NCI-H1105 treated with DMSO at 0.1 percent for 48 hours (cell line): Measurements from ENCODE around the gene SPEG.
"Not testable (repeated sequence)": the region's sequence is repeated elsewhere in the genome, so short reads cannot be mapped to it uniquely, and the experiment has no call there.

Experiments
- DNase-seq: peaks from one replicate; lab custom pipeline; 2025; lab: John Stamatoyannopoulos, UW

SPEG gene

DNA sequence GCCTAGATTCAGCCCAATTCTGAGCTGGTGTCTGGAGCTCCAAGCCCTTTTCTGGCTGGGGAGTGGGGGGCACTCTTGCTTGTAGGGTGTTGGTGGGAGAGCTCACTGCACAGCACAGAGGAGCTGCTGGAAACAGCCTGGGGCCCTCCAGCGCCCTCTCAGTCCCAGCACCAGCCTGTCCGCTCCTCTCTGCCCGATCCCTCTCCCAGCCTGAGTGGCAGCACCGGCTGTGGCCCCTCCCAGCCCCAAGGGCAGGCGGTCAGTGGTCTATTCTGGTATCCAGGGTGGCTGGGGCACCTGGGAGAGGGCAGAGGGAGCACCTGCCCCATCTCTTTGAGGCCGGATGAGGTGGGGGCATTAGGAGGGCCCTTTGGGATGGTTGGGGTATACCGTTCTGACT, 29.7 kb upstream of the SPEG start:
- DNase-seq = no peak

DNA sequence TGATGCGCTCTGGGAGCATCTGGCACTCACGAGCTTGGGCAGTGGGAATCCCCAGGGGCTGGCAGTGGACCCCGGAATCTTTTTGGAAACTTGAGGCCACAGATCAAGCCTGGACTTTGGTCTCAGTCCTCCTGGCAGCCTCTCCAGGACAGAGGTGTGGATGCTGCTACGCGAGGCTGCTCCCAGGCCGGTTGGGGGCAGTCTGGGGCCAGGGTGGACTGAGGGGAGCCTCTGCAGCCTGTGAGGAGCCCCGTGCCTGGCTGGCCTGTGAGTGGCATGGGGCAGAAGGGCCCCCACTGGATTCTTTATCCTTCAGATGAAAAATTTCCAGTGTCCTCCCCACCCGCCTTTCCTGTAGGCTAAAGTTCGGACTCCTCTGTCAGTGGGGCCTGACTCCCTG, 29.2 kb upstream of the SPEG start:
- DNase-seq = no peak

DNA sequence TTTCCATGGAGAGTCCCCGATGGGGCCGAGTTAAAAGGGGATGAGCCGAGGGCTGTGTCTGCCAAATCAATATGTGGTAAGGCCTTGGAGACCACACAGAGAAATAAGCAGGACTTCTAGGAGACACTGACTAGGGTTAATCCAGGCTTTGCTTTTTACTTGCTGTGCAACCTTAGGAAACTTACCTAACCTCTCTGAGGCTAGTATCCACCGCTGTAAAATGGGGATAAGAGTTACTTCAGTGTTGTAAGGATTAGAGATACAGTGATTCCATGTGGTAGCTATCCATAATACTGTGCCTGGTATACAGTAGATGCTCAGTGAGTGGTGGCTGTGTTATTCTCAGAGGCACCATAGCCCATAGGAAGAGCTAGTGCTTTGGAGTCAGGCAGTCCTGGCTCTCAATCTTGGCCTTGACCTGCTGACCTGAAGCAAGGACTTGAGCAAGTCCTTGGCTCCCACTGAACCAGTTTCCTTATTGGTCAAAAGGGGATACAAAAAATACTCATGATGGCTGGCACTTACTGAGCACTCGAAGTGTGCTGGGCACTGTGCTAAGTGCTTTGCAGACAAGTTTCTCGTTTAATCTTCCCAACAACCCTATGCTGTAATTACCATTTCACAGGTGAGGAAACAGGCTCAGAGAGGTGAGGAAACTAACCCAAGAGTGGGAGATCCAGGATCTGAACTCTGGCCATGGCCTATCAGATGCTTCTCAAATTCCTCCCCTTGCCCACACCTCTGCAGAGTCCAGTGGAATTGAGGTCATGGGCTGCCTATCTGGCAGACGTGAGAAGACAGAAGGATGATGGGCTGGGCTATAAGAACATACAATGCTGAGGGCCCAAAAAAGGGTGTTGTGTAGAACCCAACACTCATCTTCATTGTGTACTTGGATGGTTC, 28.4 kb upstream of the SPEG start:
- DNase-seq = no peak

DNA sequence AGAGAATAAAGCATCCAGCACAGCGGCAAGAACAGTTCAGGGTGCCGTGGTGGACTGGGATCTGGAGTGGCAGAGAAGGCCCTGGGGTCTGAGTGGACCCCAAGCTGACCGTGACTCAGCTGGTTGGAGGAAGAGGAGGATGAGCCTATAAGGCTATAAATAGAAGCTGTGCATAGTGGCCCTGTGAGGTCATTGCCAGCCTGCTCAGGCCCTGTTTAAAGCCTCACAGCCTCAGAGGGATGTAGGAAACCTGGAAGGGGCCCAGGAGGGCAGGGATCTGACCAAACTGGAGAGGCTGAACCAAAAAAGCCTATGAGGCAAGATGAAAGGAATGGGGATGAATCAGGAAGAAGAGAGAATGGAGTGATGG, 27.8 kb upstream of the SPEG start:
- DNase-seq = no peak

DNA sequence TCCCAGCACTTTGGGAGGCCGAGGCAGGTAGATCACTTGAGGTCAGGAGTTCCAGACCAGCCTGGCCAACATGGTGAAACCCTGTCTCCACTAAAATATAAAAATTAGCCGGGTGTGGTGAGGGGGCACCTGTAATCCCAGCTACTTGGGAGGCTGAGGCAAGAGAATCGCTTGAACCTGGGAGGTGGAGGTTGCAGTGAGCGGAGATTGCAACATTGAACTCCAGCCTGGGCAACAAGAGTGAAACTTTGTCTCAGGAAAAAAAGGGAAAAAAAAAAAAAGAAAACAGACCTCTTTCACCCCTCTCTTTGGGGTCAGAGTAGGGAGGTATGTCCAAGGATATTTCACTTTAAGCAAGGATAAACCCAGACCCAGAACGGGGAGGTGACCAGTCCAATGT, 27.3 kb upstream of the SPEG start:
- DNase-seq = not testable (repeated sequence)

DNA sequence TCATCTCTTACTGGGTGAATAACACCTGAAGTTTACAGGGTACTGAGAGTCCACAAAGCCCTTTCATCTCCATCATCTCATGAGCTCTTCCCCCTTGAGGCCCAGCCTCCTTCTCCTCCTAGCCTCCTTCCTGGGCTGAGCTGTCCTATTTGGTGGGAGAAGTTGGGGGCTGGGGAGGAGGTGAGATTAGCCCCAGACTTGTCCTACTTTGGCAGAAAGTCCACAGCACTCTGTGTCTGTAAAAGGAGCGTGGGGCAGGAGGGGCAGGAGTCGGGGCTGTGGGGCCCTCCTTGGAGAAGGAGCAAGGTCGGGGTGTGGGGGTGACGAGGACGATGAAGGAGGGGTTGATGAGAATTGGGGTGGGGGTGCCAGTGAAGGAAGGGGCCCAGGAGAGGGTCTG, 26.4 kb upstream of the SPEG start:
- no peak for DNase-seq

GRCh38 chr2:219408631-219409030, 26.0 kb upstream of the SPEG start:
- no peak for DNase-seq

- no peak for DNase-seq
Measured at GRCh38 chr2:219409619-219410018, 25.0 kb upstream of the SPEG start.

DNA sequence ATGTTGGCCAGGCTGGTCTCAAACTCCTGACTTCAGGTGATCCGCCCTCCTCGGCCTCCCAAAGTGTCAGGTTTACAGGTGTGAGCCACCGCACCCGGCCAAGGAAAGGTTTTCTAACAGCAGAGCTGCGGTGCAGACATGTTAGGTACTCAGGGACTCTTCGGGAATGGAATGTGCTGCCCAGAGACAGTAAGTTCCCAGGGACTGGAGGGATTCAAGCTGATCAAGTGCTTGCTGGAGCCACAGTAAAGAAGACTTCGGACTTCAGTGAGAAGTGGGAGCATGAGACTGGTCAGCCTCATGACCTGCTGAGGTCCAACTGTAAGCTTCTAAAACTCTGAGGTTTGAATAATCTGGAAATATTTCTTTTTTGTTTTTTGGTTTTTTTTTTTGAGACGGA, 24.3 kb upstream of the SPEG start:
- no peak for DNase-seq

GRCh38 chr2:219414857-219415256, 19.8 kb upstream of the SPEG start:
- DNase-seq = no peak

DNA sequence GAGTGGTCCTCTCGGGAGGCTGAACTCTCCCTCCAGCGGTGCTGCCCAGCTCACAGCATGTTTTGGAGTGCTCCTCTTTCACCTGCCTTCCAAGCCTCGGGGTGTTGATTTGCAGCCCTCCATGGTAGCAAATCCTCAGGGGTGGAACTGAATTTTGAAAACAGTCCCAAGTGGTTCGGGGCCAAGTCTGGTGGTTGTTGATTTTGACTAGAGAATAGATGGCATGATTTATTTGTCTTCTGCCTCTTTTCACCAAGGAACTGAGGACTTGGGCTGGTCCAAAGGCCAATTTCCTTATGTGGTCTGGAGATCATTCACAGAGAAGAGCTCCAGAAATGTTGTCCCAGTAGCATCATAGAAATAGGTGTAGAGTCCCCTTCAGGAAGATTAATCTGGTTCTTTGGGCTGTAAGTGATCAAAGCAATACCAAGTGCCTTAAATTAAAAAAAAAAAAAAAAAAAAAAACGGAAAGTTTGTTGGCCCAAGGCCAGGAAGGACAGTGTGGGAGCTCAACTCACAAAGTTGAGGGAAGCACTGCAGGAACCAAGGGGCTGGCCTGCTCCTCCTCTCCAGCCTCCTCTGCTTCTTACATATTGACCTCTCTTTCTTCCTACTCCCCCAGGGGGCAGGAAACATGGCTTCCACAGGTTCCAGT, 18.9 kb upstream of the SPEG start:
- no peak for DNase-seq

DNA sequence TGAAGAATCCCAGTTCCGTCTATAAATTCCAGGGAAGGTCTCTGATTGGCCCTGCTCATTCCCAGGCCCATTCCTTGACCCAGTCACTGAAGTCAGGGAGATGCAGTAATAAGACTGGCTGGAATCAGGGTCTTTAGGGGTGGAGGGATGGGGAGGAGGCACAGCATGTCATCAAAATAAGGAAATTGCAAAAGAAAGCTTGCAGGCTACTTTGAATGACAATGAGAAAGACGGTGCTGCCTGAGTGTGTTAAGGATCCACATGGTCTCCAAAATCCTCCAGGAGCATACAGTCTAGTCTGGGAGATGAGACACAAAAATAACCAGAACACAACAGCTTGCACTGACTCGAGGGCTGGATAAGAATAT, 18.4 kb upstream of the SPEG start:
- no peak for DNase-seq

DNA sequence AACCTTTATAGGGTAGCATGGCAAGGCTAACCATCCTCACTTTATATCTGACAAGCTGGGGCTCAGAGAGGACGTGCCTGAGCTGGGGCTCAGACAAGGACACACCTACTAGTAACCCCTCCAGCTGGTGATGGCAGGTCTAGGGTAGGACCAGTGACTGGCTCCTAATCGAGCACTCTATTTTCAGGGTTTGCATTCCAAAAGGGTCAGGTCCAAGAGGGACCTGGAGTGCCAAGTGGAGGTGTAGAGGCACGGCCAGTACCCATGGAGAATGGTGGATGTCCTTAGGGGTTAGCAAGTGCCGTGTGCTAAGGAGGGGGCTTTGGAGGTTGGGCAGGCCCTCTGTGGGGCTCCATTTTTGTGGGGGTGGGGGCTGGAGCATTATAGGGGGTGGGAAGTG, 17.7 kb upstream of the SPEG start:
- DNase-seq = no peak

DNA sequence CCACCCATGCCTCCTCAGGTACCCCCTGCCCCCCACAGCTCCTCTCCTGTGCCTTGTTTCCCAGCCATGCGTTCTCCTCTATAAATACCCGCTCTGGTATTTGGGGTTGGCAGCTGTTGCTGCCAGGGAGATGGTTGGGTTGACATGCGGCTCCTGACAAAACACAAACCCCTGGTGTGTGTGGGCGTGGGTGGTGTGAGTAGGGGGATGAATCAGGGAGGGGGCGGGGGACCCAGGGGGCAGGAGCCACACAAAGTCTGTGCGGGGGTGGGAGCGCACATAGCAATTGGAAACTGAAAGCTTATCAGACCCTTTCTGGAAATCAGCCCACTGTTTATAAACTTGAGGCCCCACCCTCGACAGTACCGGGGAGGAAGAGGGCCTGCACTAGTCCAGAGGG, 17.3 kb upstream of the SPEG start:
- DNase-seq = no peak

DNA sequence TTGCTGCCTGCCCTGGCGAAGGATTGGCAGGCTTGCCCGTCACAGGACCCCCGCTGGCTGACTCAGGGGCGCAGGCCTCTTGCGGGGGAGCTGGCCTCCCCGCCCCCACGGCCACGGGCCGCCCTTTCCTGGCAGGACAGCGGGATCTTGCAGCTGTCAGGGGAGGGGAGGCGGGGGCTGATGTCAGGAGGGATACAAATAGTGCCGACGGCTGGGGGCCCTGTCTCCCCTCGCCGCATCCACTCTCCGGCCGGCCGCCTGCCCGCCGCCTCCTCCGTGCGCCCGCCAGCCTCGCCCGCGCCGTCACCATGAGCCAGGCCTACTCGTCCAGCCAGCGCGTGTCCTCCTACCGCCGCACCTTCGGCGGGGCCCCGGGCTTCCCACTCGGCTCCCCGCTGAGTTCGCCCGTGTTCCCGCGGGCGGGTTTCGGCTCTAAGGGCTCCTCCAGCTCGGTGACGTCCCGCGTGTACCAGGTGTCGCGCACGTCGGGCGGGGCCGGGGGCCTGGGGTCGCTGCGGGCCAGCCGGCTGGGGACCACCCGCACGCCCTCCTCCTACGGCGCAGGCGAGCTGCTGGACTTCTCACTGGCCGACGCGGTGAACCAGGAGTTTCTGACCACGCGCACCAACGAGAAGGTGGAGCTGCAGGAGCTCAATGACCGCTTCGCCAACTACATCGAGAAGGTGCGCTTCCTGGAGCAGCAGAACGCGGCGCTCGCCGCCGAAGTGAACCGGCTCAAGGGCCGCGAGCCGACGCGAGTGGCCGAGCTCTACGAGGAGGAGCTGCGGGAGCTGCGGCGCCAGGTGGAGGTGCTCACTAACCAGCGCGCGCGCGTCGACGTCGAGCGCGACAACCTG, 16.3 kb upstream of the SPEG start, which contains the start of gene DES:
DES (plus strand) TSS at position 223 of the 857 bp plus-strand sequence; CDS start at position 309, 86 bp downstream.
- no peak for DNase-seq

DNA sequence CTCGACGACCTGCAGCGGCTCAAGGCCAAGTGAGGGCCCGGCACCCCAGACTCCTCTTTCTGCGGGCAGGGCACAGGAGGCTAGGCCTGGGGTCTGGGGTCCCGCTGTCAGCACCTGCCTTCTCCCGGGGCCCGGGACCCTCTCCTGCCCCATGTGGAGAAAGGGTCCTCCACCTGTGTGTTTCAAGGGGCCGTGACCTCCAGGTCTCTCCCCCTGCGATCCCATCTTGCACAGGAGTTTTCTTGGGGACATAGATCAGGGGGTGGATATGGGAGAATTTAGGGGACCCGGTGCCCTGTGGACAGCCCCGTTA, 15.7 kb upstream of the SPEG start:
- DNase-seq = no peak

GRCh38 chr2:219419331-219420197, 15.1 kb upstream of the SPEG start:
- DNase-seq = no peak

DNA sequence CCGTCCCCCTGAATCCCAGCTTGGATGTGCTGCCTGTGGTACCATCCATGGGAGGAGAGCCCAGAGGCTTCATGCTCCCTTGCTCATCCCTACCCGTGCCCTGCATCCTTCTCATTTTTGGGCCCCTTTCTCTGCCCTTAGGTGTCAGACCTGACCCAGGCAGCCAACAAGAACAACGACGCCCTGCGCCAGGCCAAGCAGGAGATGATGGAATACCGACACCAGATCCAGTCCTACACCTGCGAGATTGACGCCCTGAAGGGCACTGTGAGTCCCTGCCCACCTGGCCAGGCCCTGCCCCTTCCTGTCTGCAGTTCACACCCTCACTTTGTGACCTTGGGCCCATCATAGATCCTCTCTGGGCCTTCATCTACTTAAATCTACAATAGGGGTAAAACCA, 14.0 kb upstream of the SPEG start:
- DNase-seq = no peak

DNA sequence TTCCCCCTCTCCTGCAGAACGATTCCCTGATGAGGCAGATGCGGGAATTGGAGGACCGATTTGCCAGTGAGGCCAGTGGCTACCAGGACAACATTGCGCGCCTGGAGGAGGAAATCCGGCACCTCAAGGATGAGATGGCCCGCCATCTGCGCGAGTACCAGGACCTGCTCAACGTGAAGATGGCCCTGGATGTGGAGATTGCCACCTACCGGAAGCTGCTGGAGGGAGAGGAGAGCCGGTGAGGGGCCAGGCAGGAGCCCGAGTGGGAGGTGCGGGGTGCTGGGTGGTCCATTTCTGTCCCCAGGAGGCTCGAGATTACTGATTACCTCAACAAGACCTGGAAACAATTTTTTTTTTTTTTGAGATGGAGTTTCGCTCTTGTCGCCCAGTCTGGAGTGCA, 13.3 kb upstream of the SPEG start:
- no peak for DNase-seq

GRCh38 chr2:219422952-219423534, 11.6 kb upstream of the SPEG start:
- no peak for DNase-seq

GRCh38 chr2:219423652-219424377, 10.8 kb upstream of the SPEG start:
- peak; percentile 11 for DNase-seq
